Mucosa of stomach (tissue), 1 donor: ENCODE results near the gene TAF6.

Source experiments
- H3K27me3 ChIP-seq: one replicate; pipeline ENCODE4 v1.7.0; 2013; ENCODE audit warnings: mild to moderate bottlenecking, low read length; ENCODE audit not compliant: control insufficient read depth, insufficient read depth
- H3K36me3 ChIP-seq: one replicate; pipeline ENCODE4 v1.7.0; 2013; ENCODE audit warnings: low read length; ENCODE audit not compliant: control insufficient read depth, insufficient read depth
- H3K4me1 ChIP-seq: one replicate; pipeline ENCODE4 v1.7.0; 2013; ENCODE audit warnings: mild to moderate bottlenecking, low read length; ENCODE audit not compliant: control insufficient read depth, insufficient read depth
- H3K4me3 ChIP-seq: one replicate; pipeline ENCODE4 v1.7.0; 2013; ENCODE audit warnings: low read length
- H3K9ac ChIP-seq: one replicate; pipeline ENCODE4 v1.7.0; 2013; ENCODE audit warnings: mild to moderate bottlenecking, low read length, moderate library complexity
- H3K9me3 ChIP-seq: one replicate; pipeline ENCODE4 v1.7.0; 2013; ENCODE audit warnings: mild to moderate bottlenecking, low read length, moderate library complexity; ENCODE audit not compliant: control insufficient read depth
- donor health status: Pancreatic carcinoma.

The TAF6 gene

DNA sequence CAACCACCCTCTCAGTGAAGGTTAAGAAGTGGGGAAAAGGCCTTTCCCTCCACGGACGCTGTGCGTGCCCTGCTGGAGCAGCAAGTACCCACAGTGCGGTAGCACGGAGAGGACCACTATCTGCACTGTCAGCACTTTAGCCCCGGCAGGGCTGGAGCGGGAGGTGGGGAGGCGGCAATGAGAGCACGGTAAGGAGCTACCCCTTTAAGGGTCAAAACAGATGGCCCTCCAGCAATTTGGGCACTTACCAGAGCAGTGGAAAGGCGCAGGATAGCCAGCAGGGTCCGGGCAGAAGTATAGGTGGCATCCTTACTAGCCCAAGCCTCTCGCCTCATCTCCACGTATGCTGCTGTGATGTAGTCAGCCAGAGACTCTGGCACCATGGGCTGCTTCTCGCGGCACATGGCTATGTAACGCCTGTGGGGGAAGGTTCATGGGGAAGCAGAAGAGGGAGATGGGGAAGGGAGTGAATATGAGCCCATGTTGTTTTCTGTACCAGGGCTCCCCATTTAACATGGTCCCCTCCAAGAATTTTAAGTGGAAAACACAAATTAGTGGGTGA lies 25.2 kb downstream of the TAF6 start:
- H3K27me3 ChIP-seq = no peaks in the 10 kb centered on the region
- H3K9ac ChIP-seq = no peak overlapping the region
- no peaks in the 10 kb centered on the region for H3K9me3 ChIP-seq
- H3K4me1 ChIP-seq = peaks cover 9% of the 10 kb centered on the region
- H3K4me3 ChIP-seq = no peak overlapping the region
- H3K36me3 ChIP-seq = peaks cover 24% of the 10 kb centered on the region

DNA sequence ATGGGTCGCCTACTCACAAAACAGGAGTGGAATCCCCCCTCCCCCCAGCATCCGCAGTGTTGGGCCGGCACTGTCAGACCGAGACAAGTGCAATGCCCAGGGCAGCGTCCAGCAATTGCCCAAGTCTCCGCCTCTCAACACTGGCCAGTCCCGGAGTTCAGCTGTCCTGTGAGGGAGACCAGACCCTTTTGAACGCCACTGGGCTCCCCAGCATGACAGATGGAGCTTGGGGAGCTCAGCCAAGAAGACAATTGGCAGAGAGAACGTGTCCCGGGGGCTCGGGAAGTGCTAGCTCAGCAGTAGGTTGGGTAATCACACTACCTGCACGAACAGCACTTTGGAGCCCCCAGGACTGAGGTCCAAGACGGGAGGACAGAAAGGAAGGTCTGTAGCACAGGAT lies 25.7 kb downstream of the TAF6 start:
- Histone ChIP-seq H3K9ac (no peak overlapping the region), H3K27me3 (no peaks in the 10 kb centered on the region), H3K4me3 (no peak overlapping the region), H3K36me3 (peaks cover 21% of the 10 kb centered on the region), H3K4me1 (peaks cover 10% of the 10 kb centered on the region), H3K9me3 (no peaks in the 10 kb centered on the region)

DNA sequence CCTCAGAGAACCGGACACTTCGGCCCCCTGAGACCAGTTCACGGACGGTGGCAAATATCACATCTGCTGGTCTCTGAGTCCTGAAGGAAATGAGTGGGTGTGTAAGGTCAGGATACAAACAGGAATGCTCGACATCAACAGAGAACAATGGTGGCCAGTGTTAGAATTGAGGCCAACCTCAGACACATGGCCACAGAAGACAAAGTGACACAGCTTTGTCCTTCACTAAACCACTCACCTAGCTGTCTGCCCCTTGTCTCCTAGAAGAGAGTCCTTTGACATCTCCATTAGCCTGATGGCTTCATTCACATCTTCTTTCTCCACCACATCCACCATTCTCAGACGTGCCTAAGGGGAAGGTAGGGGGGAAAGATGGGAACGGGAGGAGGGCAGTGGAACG lies 26.1 kb downstream of the TAF6 start:
- Histone ChIP-seq H3K9me3 (no peaks in the 10 kb centered on the region), H3K27me3 (no peaks in the 10 kb centered on the region), H3K9ac (no peak overlapping the region), H3K36me3 (peaks cover 21% of the 10 kb centered on the region), H3K4me3 (no peak overlapping the region), H3K4me1 (peaks cover 14% of the 10 kb centered on the region)

DNA sequence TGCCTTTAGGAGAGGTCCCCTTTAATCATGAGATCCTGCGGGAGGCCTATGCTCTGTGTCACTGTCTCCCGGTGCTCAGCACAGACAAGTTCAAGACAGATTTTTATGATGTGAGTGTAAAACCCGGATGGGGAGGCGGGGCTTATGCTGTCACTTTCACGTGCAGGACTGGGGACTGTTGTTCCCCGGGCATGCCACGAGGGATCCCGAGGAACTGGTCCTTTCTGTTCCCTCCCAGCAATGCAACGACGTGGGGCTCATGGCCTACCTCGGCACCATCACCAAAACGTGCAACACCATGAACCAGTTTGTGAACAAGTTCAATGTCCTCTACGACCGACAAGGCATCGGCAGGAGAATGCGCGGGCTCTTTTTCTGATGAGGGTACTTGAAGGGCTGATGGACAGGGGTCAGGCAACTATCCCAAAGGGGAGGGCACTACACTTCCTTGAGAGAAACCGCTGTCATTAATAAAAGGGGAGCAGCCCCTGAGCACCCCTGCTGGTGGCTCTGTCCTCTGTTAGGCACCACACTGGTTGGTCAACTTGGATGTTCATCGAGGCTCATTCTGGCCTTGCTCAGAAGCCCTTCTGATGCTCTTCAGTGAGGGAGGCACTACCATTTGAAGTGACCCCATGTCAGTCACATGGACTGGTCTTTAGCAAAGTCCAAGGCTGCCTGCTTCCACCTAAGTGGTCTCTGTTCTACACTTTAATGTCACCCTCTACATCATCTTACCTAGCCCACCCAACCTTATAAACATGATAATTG lies 27.6 kb downstream of the TAF6 start:
- no peak overlapping the region for H3K4me3 ChIP-seq
- no peaks in the 10 kb centered on the region for H3K9me3 ChIP-seq
- no peak overlapping the region for H3K9ac ChIP-seq
- H3K36me3 ChIP-seq = peaks cover 14% of the 10 kb centered on the region
- peaks cover 16% of the 10 kb centered on the region for H3K4me1 ChIP-seq
- H3K27me3 ChIP-seq = no peaks in the 10 kb centered on the region

DNA sequence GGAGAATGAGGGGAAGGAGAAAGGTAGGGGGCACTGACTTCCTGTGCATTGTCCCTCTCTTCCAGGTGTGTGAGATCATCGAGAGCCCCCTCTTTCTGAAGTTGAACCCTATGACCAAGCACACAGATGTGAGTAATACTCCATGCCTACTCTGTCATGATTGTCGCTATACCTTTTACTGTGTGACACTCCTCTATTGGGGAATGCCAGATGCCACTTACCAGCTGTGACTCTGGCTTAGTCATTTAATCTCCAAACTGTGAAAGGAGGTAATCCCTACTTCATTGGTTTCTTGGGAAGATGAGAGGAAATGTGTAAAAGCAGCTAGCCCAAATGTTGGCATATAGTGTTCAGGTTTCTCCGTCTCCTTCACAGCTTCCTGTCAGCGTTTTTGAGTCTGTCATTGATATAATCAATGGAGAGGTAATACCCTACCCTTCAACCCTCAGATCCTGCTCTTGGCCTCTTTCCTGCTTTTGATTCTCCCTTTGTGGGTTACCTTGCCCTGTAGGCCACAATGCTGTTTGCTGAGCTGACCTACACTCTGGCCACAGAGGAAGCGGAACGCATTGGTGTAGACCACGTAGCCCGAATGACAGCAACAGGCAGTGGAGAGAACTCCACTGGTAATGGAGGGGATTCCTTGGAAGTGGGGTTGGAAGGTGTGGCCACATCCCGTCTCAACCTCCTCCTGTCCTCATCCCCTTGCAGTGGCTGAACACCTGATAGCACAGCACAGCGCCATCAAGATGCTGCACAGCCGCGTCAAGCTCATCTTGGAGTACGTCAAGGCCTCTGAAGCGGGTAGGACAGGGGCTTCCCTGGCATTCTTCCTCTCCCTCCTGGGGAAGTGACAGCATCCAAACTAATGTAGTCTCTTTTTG lies 28.4 kb downstream of the TAF6 start:
- no peak overlapping the region for H3K4me3 ChIP-seq
- no peaks in the 10 kb centered on the region for H3K27me3 ChIP-seq
- H3K9me3 ChIP-seq = no peaks in the 10 kb centered on the region
- H3K36me3 ChIP-seq = peaks cover 14% of the 10 kb centered on the region
- no peak overlapping the region for H3K9ac ChIP-seq
- H3K4me1 ChIP-seq = peaks cover 16% of the 10 kb centered on the region

DNA sequence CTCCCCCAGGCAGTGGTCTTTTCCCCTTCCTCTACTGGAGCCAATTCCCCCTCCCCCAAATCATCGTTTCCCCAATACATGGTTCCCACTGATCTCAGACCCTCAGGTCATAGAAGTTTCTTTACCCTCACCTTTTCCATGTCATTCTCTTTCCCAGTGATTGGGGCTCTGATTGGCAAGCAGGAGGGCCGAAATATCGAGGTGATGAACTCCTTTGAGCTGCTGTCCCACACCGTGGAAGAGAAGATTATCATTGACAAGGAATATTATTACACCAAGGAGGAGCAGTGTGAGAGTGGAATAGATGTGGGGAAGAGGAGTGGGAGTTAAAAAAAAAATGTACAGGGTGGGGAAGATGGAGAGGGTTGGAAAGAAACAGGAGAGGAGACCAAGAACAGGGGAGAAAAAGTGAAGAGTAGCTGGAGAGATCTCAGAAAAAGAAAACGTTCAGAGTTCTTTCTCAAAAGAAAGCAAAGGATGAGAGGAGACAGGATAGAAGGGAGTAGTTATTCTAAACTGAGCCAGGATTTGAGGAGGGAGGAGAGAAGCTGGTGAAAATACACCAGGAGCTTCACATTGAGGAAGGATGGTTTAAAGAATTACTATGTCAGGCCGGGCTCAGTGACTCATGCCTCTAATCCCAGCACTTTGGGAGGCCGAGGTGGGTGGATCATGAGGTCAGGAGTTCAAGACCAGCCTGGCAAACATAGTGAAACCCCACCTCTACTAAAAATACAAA lies 29.5 kb downstream of the TAF6 start:
- peaks cover 14% of the 10 kb centered on the region for H3K36me3 ChIP-seq
- peak overlapping the region; percentile 87 for H3K9ac ChIP-seq
- H3K4me3 ChIP-seq = peak overlapping the region; percentile 87
- no peaks in the 10 kb centered on the region for H3K9me3 ChIP-seq
- H3K27me3 ChIP-seq = no peaks in the 10 kb centered on the region
- peaks cover 16% of the 10 kb centered on the region for H3K4me1 ChIP-seq

DNA sequence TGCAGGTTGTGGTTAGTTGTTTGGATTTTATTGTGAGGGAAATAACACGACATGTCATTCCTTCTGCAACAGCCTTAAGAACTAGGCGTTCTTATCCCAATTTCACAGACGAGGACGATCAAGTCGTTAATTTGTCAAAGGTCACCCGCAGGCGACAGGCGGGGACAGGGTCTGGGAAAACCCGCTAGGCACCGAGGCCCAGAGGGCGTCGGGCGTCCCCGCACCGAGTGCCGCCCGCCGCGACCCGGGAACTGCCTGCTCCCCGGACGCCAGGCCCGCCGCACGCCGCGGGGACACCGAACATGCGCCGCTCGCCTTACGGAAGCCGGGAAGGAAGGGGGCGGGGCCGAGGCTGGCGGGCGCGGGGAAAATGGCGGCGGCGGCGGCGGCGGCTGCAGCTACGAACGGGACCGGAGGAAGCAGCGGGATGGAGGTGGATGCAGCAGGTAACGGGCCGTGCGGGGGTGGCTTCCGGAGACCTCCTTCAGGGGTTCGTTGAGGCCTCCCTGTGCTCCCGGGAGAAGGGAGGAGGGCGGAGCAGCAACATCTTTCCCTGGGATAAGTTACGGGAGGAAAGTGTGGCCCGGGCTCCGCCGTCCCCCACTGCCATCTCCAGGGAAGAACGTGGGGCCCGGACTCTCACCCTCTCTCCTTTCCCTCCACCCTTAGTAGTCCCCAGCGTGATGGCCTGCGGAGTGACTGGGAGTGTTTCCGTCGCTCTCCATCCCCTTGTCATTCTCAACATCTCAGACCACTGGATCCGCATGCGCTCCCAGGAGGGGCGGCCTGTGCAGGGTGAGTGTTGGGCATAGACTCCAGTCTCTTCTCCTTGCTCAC lies 30.3 kb downstream of the TAF6 start, which contains the start of gene COPS6:
TSS of gene COPS6 (plus strand) at position 349 of the 837 bp plus-strand sequence. CDS start at position 371, 22 bp downstream.
- Histone ChIP-seq H3K9me3 (no peaks in the 10 kb centered on the region), H3K4me3 (peak within 1 kb of the TSS; percentile 87), H3K4me1 (peaks cover 16% of the 10 kb centered on the region), H3K36me3 (peaks cover 12% of the 10 kb centered on the region), H3K9ac (peak within 1 kb of the TSS; percentile 87), H3K27me3 (no peaks in the 10 kb centered on the region)

DNA sequence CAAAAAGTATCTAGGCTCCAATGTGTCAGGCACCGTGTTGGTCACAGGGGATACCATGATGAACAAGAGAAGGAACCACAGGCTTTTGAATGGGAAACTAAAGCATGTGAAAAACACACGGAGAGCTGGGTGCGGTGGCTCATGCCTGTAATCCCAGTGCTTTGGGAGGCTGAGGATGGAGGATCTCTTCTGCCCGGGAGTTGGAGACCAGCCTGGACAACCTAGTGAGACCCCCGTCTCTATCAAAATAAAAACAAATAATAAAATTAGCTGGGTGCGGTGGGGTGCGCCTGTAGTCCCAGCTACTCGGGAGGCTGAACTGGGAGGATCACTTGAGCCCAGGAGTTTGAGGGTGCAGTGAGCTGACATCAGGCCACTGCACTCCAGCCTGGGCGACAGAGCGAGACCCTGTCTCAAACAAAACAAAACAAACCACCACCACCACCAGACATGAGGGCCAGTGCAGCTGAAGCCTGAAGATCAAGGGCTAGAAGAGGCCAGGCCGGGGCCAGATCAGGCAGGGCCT lies 31.0 kb downstream of the TAF6 start:
- H3K4me3 ChIP-seq = peak overlapping the region; percentile 87
- H3K36me3 ChIP-seq = peaks cover 5% of the 10 kb centered on the region
- H3K9ac ChIP-seq = peak overlapping the region; percentile 87
- no peaks in the 10 kb centered on the region for H3K9me3 ChIP-seq
- H3K4me1 ChIP-seq = peaks cover 16% of the 10 kb centered on the region
- H3K27me3 ChIP-seq = no peaks in the 10 kb centered on the region

DNA sequence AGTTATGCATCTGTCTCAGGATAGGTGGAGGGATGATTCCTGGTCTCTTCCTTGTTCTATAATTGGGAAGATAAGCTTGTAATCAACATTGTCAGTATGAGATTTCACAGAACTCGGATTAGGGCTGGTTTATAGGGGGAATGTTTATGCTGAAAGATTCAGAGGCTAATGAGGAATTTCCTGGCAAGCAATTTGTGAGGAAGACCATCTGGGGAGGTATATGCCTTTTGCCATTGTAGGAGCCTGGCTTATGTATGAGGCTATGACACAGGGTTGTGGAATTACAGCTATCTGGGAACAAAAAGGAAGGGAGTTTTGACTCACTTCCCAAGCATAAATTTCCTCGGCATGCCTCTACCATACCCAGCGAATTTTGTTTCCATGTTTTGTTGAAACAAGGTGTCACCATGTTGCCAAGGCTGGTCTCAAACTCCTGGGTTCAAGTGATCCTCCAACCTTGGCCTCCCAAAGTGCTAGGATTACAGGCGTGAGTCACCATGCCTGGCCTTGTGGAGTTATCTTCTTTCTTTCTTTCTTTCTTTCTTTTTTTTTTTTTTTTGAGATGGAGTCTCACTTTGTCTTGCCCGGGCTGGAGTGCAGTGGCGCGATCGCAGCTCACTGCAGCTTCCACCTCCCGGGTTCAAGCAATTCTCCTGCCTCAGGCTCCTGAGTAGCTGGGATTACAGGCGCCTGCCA lies 32.0 kb downstream of the TAF6 start:
- Histone ChIP-seq H3K27me3 (no peaks in the 10 kb centered on the region), H3K4me3 (no peak overlapping the region), H3K9ac (no peak overlapping the region), H3K36me3 (peaks cover 5% of the 10 kb centered on the region), H3K4me1 (peaks cover 22% of the 10 kb centered on the region), H3K9me3 (no peaks in the 10 kb centered on the region)

DNA sequence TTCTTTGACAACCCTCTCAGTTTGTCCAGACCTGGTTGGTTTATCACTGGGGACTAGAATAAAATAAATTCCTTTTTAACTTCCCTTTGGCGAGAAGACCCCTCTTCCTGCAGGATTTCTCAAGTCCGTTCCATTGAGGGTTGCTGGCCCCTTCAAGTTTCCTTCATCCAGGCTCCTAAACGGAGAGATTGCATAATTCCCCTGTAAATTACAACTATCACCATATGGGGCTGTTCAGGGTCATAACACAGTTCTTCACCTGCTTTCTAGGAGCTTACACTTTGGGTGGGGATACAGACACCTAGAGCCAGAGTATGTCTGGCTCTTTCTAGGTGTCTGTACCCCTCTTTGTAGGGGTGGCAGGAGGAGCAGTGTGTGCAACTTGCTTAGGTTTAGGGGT lies 33.6 kb downstream of the TAF6 start:
- H3K4me1 ChIP-seq = peaks cover 24% of the 10 kb centered on the region

More for the DNA sequence above, 33.6 kb downstream of the TAF6 start:
- Histone ChIP-seq H3K9ac (no peak overlapping the region), H3K9me3 (no peaks in the 10 kb centered on the region), H3K4me3 (no peak overlapping the region), H3K36me3 (no peaks in the 10 kb centered on the region), H3K27me3 (no peaks in the 10 kb centered on the region)
